Measurements from ENCODE around the gene SH3RF3. TPM values are rescaled to one million over a fixed set of nuclear protein-coding genes. Genes with fewer than 3 reads are reported as not detected.

Gene SH3RF3
- polyA plus RNA-seq, 1 of the 3 experiments (the other 2 are of a cell fraction) = 1.9 TPM

DNA sequence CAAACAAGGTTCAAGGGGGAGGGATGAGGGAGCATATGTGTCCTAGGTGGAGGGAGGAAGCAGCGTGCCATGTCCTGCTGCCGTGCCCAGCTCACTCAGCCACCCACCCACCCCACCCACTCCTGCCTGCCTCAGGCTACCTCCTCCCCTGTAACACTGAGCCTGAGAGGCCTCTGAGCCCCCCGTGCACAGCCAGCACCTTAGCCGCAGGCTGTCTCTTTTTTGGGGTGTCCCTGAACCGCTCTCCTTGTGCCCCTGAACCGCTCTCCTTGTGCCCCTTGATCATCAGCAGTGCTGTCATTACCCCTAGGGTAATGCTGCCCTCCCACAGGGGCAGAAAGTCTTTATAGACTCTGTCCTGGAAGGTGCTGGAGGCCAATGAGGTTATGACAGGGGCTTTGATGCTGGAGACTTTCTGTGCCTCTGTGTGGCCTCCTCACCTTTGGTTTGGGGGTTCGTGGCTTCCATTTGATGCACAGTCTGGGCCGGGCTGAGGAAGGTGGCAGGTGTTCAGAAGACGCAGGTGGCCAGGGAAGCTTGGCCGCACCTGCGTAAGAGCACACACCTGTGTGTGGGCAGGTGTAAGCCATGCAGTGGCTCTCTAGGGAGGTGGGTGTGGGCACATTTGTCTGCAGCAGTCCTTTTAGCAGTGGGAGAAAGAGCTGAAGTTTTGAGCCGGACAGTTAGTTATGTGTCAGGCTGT lies 344.8 kb downstream of the SH3RF3 start:
- Histone ChIP-seq H2AFZ (ENCODE audit: low read depth) (no peak overlapping the region), H3K9me2 (no peaks in the 10 kb centered on the region), H3F3A (replicated peaks; ENCODE audit: insufficient read depth) (peaks cover 13% of the 10 kb centered on the region), H4K20me1 (ENCODE audit: insufficient read depth) (no peaks in the 10 kb centered on the region), H3K4me3 (ENCODE audit: low read depth in 2 of 2, low read length in 1 of 2) (no peak overlapping the region), H3K9me3 (no peaks in the 10 kb centered on the region), H3K79me2 (ENCODE audit: insufficient read depth) (0 out of 2 replicates have a peak, but pooled peaks cover 6% of the 10 kb centered on the region), H3K4me1 (ENCODE audit: control insufficient read depth in 1 of 2, insufficient read depth in 2 of 2, low read depth in 1 of 2, low read length in 1 of 2) (peaks cover 19 to 42% of the 10 kb centered on the region in 2 experiments), H3K36me3 (replicated peaks in 1 of 2; ENCODE audit: control insufficient read depth in 1 of 2, insufficient read depth in 2 of 2, low read length in 1 of 2) (no peaks in the 10 kb centered on the region), H3K9ac (no peak overlapping the region), H3K27me3 (ENCODE audit: insufficient read depth) (no peaks in the 10 kb centered on the region), H3K4me2 (no peak overlapping the region), H3K27ac (ENCODE audit: low read depth in 2 of 2, low read length in 1 of 2) (peak overlapping the region; percentile 72 to 97)
- 93% methylated on average over 8 of the region's 12 CpGs for WGBS (ENCODE audit: low lambda C conversion rate)
- ChIA-PET CTCF (interaction anchor here (0.8 to 4.0 kb wide), 2 partner anchors 37 to 345 kb away, joined by 3 to 19 read pairs; no protein-coding TSS in a partner anchor), POLR2A (no interaction called here)
- TF ChIP-seq, protein P1, sequence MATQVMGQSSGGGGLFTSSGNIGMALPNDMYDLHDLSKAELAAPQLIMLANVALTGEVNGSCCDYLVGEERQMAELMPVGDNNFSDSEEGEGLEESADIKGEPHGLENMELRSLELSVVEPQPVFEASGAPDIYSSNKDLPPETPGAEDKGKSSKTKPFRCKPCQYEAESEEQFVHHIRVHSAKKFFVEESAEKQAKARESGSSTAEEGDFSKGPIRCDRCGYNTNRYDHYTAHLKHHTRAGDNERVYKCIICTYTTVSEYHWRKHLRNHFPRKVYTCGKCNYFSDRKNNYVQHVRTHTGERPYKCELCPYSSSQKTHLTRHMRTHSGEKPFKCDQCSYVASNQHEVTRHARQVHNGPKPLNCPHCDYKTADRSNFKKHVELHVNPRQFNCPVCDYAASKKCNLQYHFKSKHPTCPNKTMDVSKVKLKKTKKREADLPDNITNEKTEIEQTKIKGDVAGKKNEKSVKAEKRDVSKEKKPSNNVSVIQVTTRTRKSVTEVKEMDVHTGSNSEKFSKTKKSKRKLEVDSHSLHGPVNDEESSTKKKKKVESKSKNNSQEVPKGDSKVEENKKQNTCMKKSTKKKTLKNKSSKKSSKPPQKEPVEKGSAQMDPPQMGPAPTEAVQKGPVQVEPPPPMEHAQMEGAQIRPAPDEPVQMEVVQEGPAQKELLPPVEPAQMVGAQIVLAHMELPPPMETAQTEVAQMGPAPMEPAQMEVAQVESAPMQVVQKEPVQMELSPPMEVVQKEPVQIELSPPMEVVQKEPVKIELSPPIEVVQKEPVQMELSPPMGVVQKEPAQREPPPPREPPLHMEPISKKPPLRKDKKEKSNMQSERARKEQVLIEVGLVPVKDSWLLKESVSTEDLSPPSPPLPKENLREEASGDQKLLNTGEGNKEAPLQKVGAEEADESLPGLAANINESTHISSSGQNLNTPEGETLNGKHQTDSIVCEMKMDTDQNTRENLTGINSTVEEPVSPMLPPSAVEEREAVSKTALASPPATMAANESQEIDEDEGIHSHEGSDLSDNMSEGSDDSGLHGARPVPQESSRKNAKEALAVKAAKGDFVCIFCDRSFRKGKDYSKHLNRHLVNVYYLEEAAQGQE (IDR thresholded peaks at IDR 0.05; ENCODE audit: low read depth, low read length) = no peak
- TF ChIP-seq TCF12 (IDR thresholded peaks at IDR 0.05) (no peak), PBX3 (IDR thresholded peaks at IDR 0.05) (no peak), FOXJ3 (CRISPR knock-in tag; IDR thresholded peaks at IDR 0.05) (no peak)
- DNase-seq = no peak

GRCh38 chr2:109474319-109474825 lies 345.4 kb downstream of the SH3RF3 start:
- peaks cover 19 to 42% of the 10 kb centered on the region in 2 experiments for H3K4me1 ChIP-seq (ENCODE audit: control insufficient read depth in 1 of 2, insufficient read depth in 2 of 2, low read depth in 1 of 2, low read length in 1 of 2)
- no peak overlapping the region for H2AFZ ChIP-seq (ENCODE audit: low read depth)
- no peaks in the 10 kb centered on the region for H3K36me3 ChIP-seq (replicated peaks in 1 of 2; ENCODE audit: control insufficient read depth in 1 of 2, insufficient read depth in 2 of 2, low read length in 1 of 2)
- peak overlapping the region in 1 of 2 experiments; percentile 97; a peak in 1 of 4 replicates for H3K27ac ChIP-seq (ENCODE audit: low read depth in 2 of 2, low read length in 1 of 2)
- no peak overlapping the region for H3K4me3 ChIP-seq (ENCODE audit: low read depth in 2 of 2, low read length in 1 of 2)
- ChIA-PET POLR2A (no interaction called here), CTCF (no interaction called here)
- DNase-seq = no peak
- H3K27me3 ChIP-seq (ENCODE audit: insufficient read depth) = no peaks in the 10 kb centered on the region
- no peaks in the 10 kb centered on the region for H3K9me3 ChIP-seq
- H3K79me2 ChIP-seq (ENCODE audit: insufficient read depth) = 0 out of 2 replicates have a peak, but pooled peaks cover 6% of the 10 kb centered on the region
- H3K4me2 ChIP-seq = no peak overlapping the region
- no peaks in the 10 kb centered on the region for H4K20me1 ChIP-seq (ENCODE audit: insufficient read depth)
- TF ChIP-seq PBX3 (IDR thresholded peaks at IDR 0.05) = no peak
- TF ChIP-seq MXI1 (IDR thresholded peaks at IDR 0.05; ENCODE audit: low read depth, low read length) = no peak
- TF ChIP-seq GABPA (IDR thresholded peaks at IDR 0.05; ENCODE audit: low read depth) = no peak
- TF ChIP-seq ELF1 (IDR thresholded peaks at IDR 0.05) = no peak
- no peak for TF ChIP-seq SIN3A (IDR thresholded peaks at IDR 0.05; ENCODE audit: borderline replicate concordance, low read depth, low read length)
- no peak for TF ChIP-seq MAX (IDR thresholded peaks at IDR 0.05; ENCODE audit: low read depth)
- TF ChIP-seq RFX5 (IDR thresholded peaks at IDR 0.05; ENCODE audit: low read length) = no peak
- no peak for TF ChIP-seq FOXJ3 (CRISPR knock-in tag; IDR thresholded peaks at IDR 0.05)
- TF ChIP-seq RAD21 (IDR thresholded peaks at IDR 0.05; ENCODE audit: low read length) = no peak
- no peak for TF ChIP-seq CHD2 (IDR thresholded peaks at IDR 0.05; ENCODE audit: low read length, partially characterized antibody)
- TF ChIP-seq USF2 (IDR thresholded peaks at IDR 0.05; ENCODE audit: borderline replicate concordance, low read depth, low read length) = no peak
- TF ChIP-seq POLR2AphosphoS5 (IDR thresholded peaks at IDR 0.05; ENCODE audit: low read depth, low read length) = no peak
- TF ChIP-seq, protein P1 (IDR thresholded peaks at IDR 0.05; ENCODE audit: low read depth, low read length) = no peak
- no peak for TF ChIP-seq MEF2A (IDR thresholded peaks at IDR 0.05; ENCODE audit: borderline replicate concordance, low read depth)
- 83% methylated on average over 4 of the region's 11 CpGs for WGBS (ENCODE audit: low lambda C conversion rate)
- H3K9me2 ChIP-seq = no peaks in the 10 kb centered on the region
- H3F3A ChIP-seq (replicated peaks; ENCODE audit: insufficient read depth) = peaks cover 13% of the 10 kb centered on the region
- no peak overlapping the region for H3K9ac ChIP-seq

Data from SK-N-SH (cell line).